Hematopoietic multipotent progenitor cell treated with erythropoietin and hydrocortisone succinate and interleukin-3 and kit ligand, for 15 days (in vitro differentiated cells): Measurements from ENCODE around the gene LYVE1.
"Not testable (repeated sequence)": the region's sequence is repeated elsewhere in the genome, so short reads cannot be mapped to it uniquely, and the experiment has no call there.

Experiments
- DNase-seq: peaks from one replicate; pipeline ENCODE4 v3.0.0-alpha.2; 2015; ENCODE audit warnings: low spot score

LYVE1 gene

GRCh38 chr11:10568486-10568941 is at the start of gene LYVE1:
LYVE1 (minus strand) TSS chr11:10568665; CDS start chr11:10568532, 133 bp downstream.
- DNase-seq: no peak

- no peak for DNase-seq
Measured at GRCh38 chr11:10617551-10617950, 49.1 kb upstream of the LYVE1 start.

- DNase-seq: no peak
Measured at GRCh38 chr11:10611979-10612862, 43.8 kb upstream of the LYVE1 start.

- DNase-seq: no peak
Measured at GRCh38 chr11:10609636-10610035, 41.2 kb upstream of the LYVE1 start.

- no peak for DNase-seq
Measured at GRCh38 chr11:10608584-10608983, 40.1 kb upstream of the LYVE1 start.

- no peak for DNase-seq
Measured at GRCh38 chr11:10607462-10608132, 39.1 kb upstream of the LYVE1 start.

GRCh38 chr11:10606536-10607208 is 38.2 kb upstream of the LYVE1 start:
- no peak for DNase-seq

- no peak for DNase-seq
Measured at GRCh38 chr11:10605941-10606381, 37.5 kb upstream of the LYVE1 start.

- DNase-seq: no peak
Measured at GRCh38 chr11:10604798-10605197, 36.3 kb upstream of the LYVE1 start.

GRCh38 chr11:10604340-10604748 is 35.9 kb upstream of the LYVE1 start:
- no peak for DNase-seq

GRCh38 chr11:10603721-10604297 is 35.3 kb upstream of the LYVE1 start:
- DNase-seq: no peak

GRCh38 chr11:10602945-10603344 is 34.5 kb upstream of the LYVE1 start:
- no peak for DNase-seq

GRCh38 chr11:10602366-10602765 is 33.9 kb upstream of the LYVE1 start:
- DNase-seq: no peak

GRCh38 chr11:10601837-10602236 is 33.4 kb upstream of the LYVE1 start:
- DNase-seq: no peak

- no peak for DNase-seq
Measured at GRCh38 chr11:10600570-10601248, 32.2 kb upstream of the LYVE1 start.

- DNase-seq: no peak
Measured at GRCh38 chr11:10599388-10600175, 31.1 kb upstream of the LYVE1 start.

- DNase-seq: no peak
Measured at GRCh38 chr11:10598816-10599215, 30.4 kb upstream of the LYVE1 start.

GRCh38 chr11:10597877-10598351 is 29.4 kb upstream of the LYVE1 start:
- DNase-seq: no peak

- not testable (repeated sequence) for DNase-seq
Measured at GRCh38 chr11:10595840-10596239, 27.4 kb upstream of the LYVE1 start.

- DNase-seq: no peak
Measured at GRCh38 chr11:10594407-10594806, 25.9 kb upstream of the LYVE1 start.

- no peak for DNase-seq
Measured at GRCh38 chr11:10592331-10592730, 23.9 kb upstream of the LYVE1 start.
